ENCODE results near the gene MYH10.

Gene MYH10

GRCh38 chr17:8611619-8612298, 18.8 kb downstream of the MYH10 start:
- DNase-seq (ENCODE audit: extremely low read depth, insufficient read length) = no peak
- Histone ChIP-seq H3K36me3 (ENCODE audit: control insufficient read depth, insufficient read depth, low read length) (no peaks in the 10 kb centered on the region), H3K4me3 (replicated peaks; ENCODE audit: low read depth, low read length) (peak overlapping the region; percentile 28; the same call in 1 of the 2 replicates), H3K27me3 (replicated peaks; ENCODE audit: control insufficient read depth, insufficient read depth, low read length) (no peaks in the 10 kb centered on the region)
- no peak for TF ChIP-seq CTCF (IDR thresholded peaks at IDR 0.05; ENCODE audit: insufficient read depth, low read length, poor library complexity, severe bottlenecking)

DNA sequence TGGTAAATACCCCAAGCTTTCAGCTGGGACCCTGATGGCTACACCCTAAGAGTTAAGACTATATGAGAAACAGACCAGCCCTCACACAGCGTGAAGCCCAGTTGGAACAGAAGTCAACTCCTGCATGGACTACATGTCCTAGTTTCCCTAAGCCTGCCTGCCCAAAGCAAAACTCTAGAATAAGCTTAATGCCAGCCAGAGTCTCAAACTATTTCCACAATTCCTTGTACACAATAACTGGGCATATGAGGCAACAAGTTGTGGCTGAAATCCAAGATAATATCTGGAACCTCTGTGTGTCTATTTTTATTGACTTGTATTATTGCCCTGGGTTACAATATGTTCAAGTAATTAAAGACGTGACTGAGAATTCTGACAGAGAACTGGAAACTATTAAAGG, 19.4 kb downstream of the MYH10 start:
- no peak for TF ChIP-seq CTCF (IDR thresholded peaks at IDR 0.05; ENCODE audit: insufficient read depth, low read length, poor library complexity, severe bottlenecking)
- DNase-seq (ENCODE audit: extremely low read depth, insufficient read length) = no peak
- no peak overlapping the region for H3K4me3 ChIP-seq (replicated peaks; ENCODE audit: low read depth, low read length)
- H3K36me3 ChIP-seq (ENCODE audit: control insufficient read depth, insufficient read depth, low read length) = no peaks in the 10 kb centered on the region
- no peaks in the 10 kb centered on the region for H3K27me3 ChIP-seq (replicated peaks; ENCODE audit: control insufficient read depth, insufficient read depth, low read length)

- Histone ChIP-seq H3K36me3 (ENCODE audit: control insufficient read depth, insufficient read depth, low read length) (no peaks in the 10 kb centered on the region), H3K4me3 (replicated peaks; ENCODE audit: low read depth, low read length) (no peak overlapping the region), H3K27me3 (replicated peaks; ENCODE audit: control insufficient read depth, insufficient read depth, low read length) (no peaks in the 10 kb centered on the region)
- TF ChIP-seq CTCF (IDR thresholded peaks at IDR 0.05; ENCODE audit: insufficient read depth, low read length, poor library complexity, severe bottlenecking) = no peak
- DNase-seq (ENCODE audit: extremely low read depth, insufficient read length) = no peak
Observed at GRCh38 chr17:8610558-8610957, 20.0 kb downstream of the MYH10 start.

DNA sequence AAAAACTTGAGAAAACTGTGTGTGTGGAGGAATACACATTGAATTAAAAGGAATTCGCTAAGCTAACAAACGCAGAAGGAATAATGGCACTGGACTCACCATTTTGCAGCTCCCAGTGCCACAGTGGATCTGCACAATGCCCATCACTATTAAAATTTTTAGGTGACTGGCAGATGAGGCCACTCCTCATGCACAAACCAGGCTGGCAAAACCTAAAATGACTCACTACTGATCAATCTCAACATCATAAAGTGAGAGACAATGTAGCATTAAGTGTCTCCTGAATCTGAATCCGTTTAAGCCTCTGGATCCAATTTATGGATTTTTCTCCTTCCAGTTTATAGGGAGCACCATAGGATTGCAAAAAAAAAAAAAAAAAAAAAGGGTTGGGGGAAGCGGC, 20.6 kb downstream of the MYH10 start:
- no peak for TF ChIP-seq CTCF (IDR thresholded peaks at IDR 0.05; ENCODE audit: insufficient read depth, low read length, poor library complexity, severe bottlenecking)

DNA sequence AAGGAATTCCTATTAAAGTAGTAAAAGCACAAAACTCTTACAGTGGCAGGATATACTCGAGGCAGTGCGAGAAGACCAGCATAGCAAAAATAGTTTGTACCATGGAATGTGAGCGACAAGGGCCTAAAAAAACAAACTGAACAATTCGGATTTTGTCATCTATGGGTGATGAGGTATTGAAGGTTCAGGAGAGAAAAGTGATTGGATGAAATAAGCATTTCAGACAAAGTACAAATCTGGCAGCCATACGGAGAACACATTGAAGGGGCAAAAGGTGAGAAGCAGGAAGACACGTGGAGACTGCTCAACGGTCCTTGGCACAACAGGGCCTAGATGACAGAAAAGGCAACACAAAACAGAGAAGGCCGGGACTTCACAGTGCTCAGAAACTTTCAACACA, 22.5 kb downstream of the MYH10 start:
- no peak for TF ChIP-seq CTCF (IDR thresholded peaks at IDR 0.05; ENCODE audit: insufficient read depth, low read length, poor library complexity, severe bottlenecking)
- Histone ChIP-seq H3K36me3 (ENCODE audit: control insufficient read depth, insufficient read depth, low read length) (no peaks in the 10 kb centered on the region), H3K27me3 (replicated peaks; ENCODE audit: control insufficient read depth, insufficient read depth, low read length) (no peaks in the 10 kb centered on the region), H3K4me3 (replicated peaks; ENCODE audit: low read depth, low read length) (no peak overlapping the region)
- DNase-seq (ENCODE audit: extremely low read depth, insufficient read length) = no peak

More for the DNA sequence above, 20.6 kb downstream of the MYH10 start:
- Histone ChIP-seq H3K27me3 (replicated peaks; ENCODE audit: control insufficient read depth, insufficient read depth, low read length) (no peaks in the 10 kb centered on the region), H3K4me3 (replicated peaks; ENCODE audit: low read depth, low read length) (no peak overlapping the region), H3K36me3 (ENCODE audit: control insufficient read depth, insufficient read depth, low read length) (no peaks in the 10 kb centered on the region)
- DNase-seq (ENCODE audit: extremely low read depth, insufficient read length) = no peak

DNA sequence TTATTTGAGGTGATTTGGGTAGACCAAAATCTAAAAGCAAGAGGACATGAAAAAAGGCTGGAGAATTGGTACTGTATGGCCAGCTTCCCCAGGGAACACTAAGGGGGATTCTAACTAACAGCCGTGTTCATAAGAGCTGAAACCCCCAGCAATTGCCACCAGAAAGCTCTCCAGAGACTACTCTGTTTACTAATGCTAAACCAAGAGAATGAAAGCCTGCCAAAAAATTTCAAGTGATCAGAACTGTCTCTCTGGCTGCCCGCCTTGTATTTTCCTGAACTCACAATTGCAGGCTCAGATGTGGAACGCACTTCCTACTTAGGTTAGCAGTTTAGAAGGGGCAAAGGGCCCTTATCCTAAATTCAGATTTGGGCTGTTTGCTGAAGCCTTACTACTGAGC, 24.1 kb downstream of the MYH10 start:
- Histone ChIP-seq H3K4me3 (replicated peaks; ENCODE audit: low read depth, low read length) (no peak overlapping the region; the same call in 1 of the 2 replicates), H3K36me3 (ENCODE audit: control insufficient read depth, insufficient read depth, low read length) (no peaks in the 10 kb centered on the region; the same call in 1 of the 2 replicates), H3K27me3 (replicated peaks; ENCODE audit: control insufficient read depth, insufficient read depth, low read length) (no peaks in the 10 kb centered on the region)
- no peak for TF ChIP-seq CTCF (IDR thresholded peaks at IDR 0.05; ENCODE audit: insufficient read depth, low read length, poor library complexity, severe bottlenecking)
- DNase-seq (ENCODE audit: extremely low read depth, insufficient read length) = no peak

Data from GM06990 (cell line).